Cerebellar nuclear complex (tissue), 1 donor: ENCODE results near the gene LRRK1.

ENCODE experiments used
- DNase-seq, 2 experiments: peaks; one replicate each; lab custom pipeline; 2025; lab: John Stamatoyannopoulos, UW

The LRRK1 gene

DNA sequence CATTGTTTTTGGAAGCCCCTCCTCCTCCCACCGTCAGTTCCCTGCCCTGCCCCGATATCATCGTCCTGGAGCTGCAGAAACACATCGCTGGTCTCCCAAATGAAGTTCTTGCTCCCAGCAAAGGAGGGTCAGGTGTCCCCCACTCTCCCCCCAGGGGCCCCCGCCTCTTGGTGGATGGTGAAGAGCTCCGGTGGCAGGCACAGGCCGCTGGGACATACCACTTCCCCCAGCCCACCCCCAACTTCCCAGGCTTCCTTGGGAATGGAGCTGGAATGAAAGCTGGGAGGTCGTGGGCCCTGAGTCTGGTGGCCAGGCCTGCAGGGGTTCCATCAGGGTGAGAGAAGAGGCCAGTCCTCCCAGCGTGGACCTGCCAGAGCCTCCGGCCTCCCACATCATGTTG lies 195.0 kb downstream of the LRRK1 start:
- no peak for DNase-seq

DNA sequence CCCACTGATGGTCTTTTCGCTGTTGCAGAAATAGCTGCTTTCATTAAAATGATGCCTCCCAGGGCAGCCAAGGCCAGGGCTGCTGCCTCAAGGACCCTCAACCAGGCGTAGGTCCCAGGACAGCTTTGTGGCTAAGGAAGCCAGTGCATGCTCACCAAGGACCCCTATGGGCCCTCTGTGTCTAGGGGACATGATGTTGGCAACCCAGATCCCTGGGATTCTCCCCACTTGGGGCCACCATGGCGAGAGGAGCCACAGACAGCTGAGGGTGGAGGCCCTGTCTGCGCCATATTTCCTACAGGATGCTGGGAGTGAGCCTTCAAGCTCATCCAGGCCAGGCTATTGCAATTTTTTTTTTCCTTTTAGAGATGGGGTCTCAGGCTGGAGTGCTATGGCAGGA lies 195.5 kb downstream of the LRRK1 start:
- no peak for DNase-seq

GRCh38 chr15:101115393-101115785 lies 196.2 kb downstream of the LRRK1 start:
- DNase-seq, result no peak

DNA sequence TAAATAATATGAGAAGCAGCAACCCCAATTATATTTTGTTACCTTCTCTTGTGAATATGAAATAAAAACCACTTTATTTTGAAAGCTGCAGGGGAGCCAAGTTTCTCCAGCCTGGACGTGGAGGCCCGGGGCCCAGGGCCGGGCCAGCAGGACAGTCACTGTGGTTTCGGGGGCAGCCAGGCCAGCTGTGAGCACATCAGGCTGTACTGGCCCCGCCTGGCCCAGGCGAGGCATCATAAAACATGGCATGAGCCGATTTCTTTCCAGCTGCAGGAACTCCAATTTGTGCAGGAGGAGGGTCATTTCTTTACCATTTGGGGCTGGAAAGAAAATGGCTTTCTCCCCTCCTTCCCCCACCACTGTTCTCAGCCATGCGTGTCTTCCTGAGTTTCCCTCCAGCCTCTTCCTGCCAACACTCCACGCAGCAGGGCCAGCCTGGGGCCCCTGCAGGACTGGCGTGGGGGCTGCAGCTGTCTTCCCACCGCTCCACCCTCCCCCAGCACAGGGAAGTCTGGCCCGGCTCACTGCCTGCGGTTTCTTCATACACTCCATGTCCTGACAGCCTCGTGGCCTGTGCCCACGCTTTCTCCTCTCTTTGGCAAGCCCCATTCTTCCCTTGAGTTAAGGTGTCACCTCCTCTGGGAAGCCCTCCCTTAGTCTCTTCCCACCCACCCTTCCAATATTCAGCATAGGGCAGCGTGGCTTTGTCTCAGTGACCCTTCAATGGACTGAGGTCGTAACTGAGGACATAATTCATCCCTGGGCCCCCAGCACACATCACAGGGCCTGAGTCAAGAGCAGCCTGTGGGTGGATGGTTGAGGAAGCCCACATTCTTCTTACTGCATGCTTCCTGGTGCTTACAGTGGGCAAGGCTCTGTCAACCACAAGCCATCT lies 196.9 kb downstream of the LRRK1 start:
- DNase-seq, result no peak

DNA sequence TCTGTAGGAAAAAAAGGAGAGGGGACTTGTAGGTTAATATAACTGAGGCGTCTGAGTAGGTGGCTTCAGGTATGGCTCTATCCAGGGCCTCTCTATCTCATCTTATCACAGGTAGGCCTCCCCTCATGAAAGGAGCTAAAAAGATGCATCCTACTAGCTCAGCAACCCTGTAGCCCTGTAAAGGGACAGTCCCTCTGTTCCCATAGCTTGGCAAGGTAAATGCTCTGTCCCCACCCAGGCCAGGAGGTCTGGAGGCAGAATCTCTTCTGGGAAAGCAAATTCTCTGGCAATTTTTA lies 197.5 kb downstream of the LRRK1 start:
- no peak for DNase-seq

GRCh38 chr15:101118116-101118515 lies 199.0 kb downstream of the LRRK1 start:
- no peak for DNase-seq

- DNase-seq, result no peak
Measured at GRCh38 chr15:101118615-101119014, 199.5 kb downstream of the LRRK1 start.

- DNase-seq, result no peak
Measured at GRCh38 chr15:101119181-101119580, 200.0 kb downstream of the LRRK1 start.
